Loucy (cell line): ENCODE results near the gene KCMF1.
A peak's percentile ranks its signal among the peaks of the same experiment; 100 is the strongest.

Source experiments
- H2AFZ ChIP-seq: fragments of 200-600 bp; sonication (generic); 2 replicates; pipeline ENCODE4 v1.6.0; 2016; ENCODE audit warnings: antibody characterized with exemption, mild to moderate bottlenecking, low read length, moderate library complexity
- H3F3A ChIP-seq: fragments of 200-600 bp; 2 replicates; pipeline ENCODE4 v1.6.0; 2016; ENCODE audit warnings: antibody characterized with exemption, low read depth, mild to moderate bottlenecking
- H3K27me3 ChIP-seq: fragments of 200-600 bp; sonication (generic); 2 replicates; pipeline ENCODE4 v1.6.1; 2014; ENCODE audit warnings: low read length, mild to moderate bottlenecking; ENCODE audit not compliant: insufficient read depth, poor library complexity, severe bottlenecking
- H3K36me3 ChIP-seq: fragments of 200-600 bp; sonication (generic); 2 replicates; pipeline ENCODE4 v1.6.1; 2016; ENCODE audit warnings: low read length; ENCODE audit not compliant: insufficient read depth
- H3K4me1 ChIP-seq: fragments of 200-600 bp; sonication (generic); 2 replicates; pipeline ENCODE4 v1.5.1; 2014; ENCODE audit warnings: low read length, mild to moderate bottlenecking; ENCODE audit not compliant: insufficient read depth, poor library complexity, severe bottlenecking
- H3K4me2 ChIP-seq: fragments of 200-600 bp; sonication (generic); 2 replicates; pipeline ENCODE4 v1.6.0; 2014; ENCODE audit warnings: antibody characterized with exemption, low read length, low read depth, mild to moderate bottlenecking; ENCODE audit not compliant: poor library complexity, severe bottlenecking
- H3K4me3 ChIP-seq: fragments of 200-600 bp; sonication (generic); 2 replicates; pipeline ENCODE4 v1.5.1; 2014; ENCODE audit warnings: low read length, mild to moderate bottlenecking, mixed read lengths; ENCODE audit not compliant: poor library complexity, severe bottlenecking
- H3K79me2 ChIP-seq: fragments of 200-600 bp; sonication (generic); 2 replicates; pipeline ENCODE4 v1.6.1; 2014; ENCODE audit warnings: low read length; ENCODE audit not compliant: insufficient read depth
- H3K9ac ChIP-seq: fragments of 200-600 bp; sonication (generic); 2 replicates; pipeline ENCODE4 v1.6.0; 2014; ENCODE audit warnings: mild to moderate bottlenecking, low read depth, low read length, moderate library complexity; ENCODE audit not compliant: poor library complexity, severe bottlenecking
- H3K9me2 ChIP-seq: fragments of 200-600 bp; sonication (generic); replicated peaks from 2 replicates; pipeline ENCODE4 v1.6.1; 2016; ENCODE audit warnings: low read depth, low read length, mixed read lengths
- H3K9me3 ChIP-seq: fragments of 200-600 bp; sonication (generic); 2 replicates; pipeline ENCODE4 v1.6.1; 2014; ENCODE audit warnings: mild to moderate bottlenecking, antibody characterized with exemption, low read length, low read depth; ENCODE audit not compliant: insufficient read depth
- H4K20me1 ChIP-seq: fragments of 200-600 bp; sonication (generic); 2 replicates; pipeline ENCODE4 v1.6.0; 2014; ENCODE audit warnings: antibody characterized with exemption, low read length, mild to moderate bottlenecking; ENCODE audit not compliant: insufficient read depth, poor library complexity, severe bottlenecking
- CTCF ChIP-seq: fragments of 200-600 bp; sonication (generic); conservative IDR thresholded peaks from 2 replicates; pipeline ENCODE4 v1.5.1; 2014; ENCODE audit warnings: mild to moderate bottlenecking, antibody characterized with exemption, low read length
- EZH2phosphoT487 ChIP-seq: fragments of 200-600 bp; IDR thresholded peaks from 2 replicates; pipeline ENCODE4 v1.6.1; 2018; ENCODE audit warnings: antibody characterized with exemption, mild to moderate bottlenecking, moderate library complexity, borderline replicate concordance

Gene KCMF1

GRCh38 chr2:84925336-84925723 is 45.6 kb upstream of the KCMF1 start:
- no peaks in the 10 kb centered on the region for H3K9me3 ChIP-seq
- H3K27me3 ChIP-seq, result no peaks in the 10 kb centered on the region
- peak overlapping the region; percentile 45; the same call in 1 of the 2 replicates for H2AFZ ChIP-seq
- no peaks in the 10 kb centered on the region for H3K9me2 ChIP-seq
- no peaks in the 10 kb centered on the region for H3F3A ChIP-seq
- TF ChIP-seq CTCF (no peak), EZH2phosphoT487 (no peak)
- no peaks in the 10 kb centered on the region for H3K79me2 ChIP-seq
- no peaks in the 10 kb centered on the region for H4K20me1 ChIP-seq
- H3K4me3 ChIP-seq, result no peak overlapping the region
- no peak overlapping the region for H3K9ac ChIP-seq
- H3K36me3 ChIP-seq, result no peaks in the 10 kb centered on the region
- peak overlapping the region; percentile 44 for H3K4me2 ChIP-seq
- H3K4me1 ChIP-seq, result peaks cover 15% of the 10 kb centered on the region

DNA sequence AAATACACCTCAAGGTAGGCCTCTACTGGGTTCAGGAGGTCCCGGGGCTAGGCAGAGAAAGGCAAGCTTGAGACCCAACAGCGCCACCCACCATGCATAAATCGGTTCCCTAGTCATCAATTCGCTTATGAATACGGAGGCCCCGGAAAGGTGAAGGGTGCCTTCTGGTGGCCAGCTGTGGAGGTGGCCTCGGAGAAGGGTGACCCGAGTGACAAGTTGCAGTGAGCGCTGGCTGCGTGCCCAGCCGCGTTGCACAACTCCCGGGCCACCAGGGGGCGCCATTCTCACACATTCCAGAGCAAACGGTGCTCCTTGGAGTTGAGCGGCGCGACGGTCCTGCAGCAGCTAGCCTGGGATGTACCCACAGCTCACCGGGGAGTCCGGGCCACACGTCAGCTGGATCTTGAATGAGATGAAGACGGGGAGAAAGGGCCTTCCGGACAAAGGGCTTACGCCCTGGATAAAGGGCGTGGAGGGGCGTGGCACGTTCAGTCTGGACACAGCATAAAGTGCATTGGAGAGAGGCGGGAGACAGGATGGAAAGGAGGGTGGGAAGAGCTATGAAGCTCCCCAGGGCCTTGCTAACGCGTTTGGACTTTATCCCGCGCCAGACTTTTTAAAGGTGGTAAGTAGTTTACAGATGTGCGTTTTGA is 45.1 kb upstream of the KCMF1 start:
- peak overlapping the region; percentile 77 for H3K4me3 ChIP-seq
- no peaks in the 10 kb centered on the region for H3K9me2 ChIP-seq
- H3K36me3 ChIP-seq, result no peaks in the 10 kb centered on the region
- H2AFZ ChIP-seq, result peak overlapping the region; percentile 99
- H3F3A ChIP-seq, result no peaks in the 10 kb centered on the region
- no peaks in the 10 kb centered on the region for H3K79me2 ChIP-seq
- H4K20me1 ChIP-seq, result no peaks in the 10 kb centered on the region
- peaks cover 15% of the 10 kb centered on the region for H3K4me1 ChIP-seq
- H3K9ac ChIP-seq, result no peak overlapping the region
- H3K27me3 ChIP-seq, result no peaks in the 10 kb centered on the region
- H3K4me2 ChIP-seq, result peak overlapping the region; percentile 87
- TF ChIP-seq CTCF, result peak; percentile 98
- TF ChIP-seq EZH2phosphoT487, result no peak
- no peaks in the 10 kb centered on the region for H3K9me3 ChIP-seq

DNA sequence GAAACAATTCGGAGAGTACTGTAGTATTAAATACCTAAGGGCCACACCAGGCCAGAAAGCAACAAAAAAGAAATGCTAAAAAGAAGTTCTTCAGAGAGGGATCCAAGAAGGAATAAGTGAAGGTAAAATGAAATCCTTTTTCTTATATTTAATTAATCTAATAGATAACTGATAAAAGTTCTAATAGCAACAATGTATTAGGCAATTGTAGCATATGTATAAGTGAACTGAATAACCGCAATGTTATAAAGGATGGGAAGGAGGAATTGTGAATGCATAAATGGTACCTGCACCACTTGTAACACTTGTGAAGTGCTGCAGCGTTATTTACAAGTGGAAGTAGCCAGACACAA is 43.7 kb upstream of the KCMF1 start:
- no peak for TF ChIP-seq EZH2phosphoT487
- TF ChIP-seq CTCF, result no peak
- peaks cover 15% of the 10 kb centered on the region for H3K4me1 ChIP-seq
- no peak overlapping the region for H3K9ac ChIP-seq
- H4K20me1 ChIP-seq, result no peaks in the 10 kb centered on the region
- H3K79me2 ChIP-seq, result no peaks in the 10 kb centered on the region
- peak overlapping the region; percentile 87 for H3K4me2 ChIP-seq
- no peaks in the 10 kb centered on the region for H3K36me3 ChIP-seq
- peak overlapping the region; percentile 99; the same call in 1 of the 2 replicates for H2AFZ ChIP-seq
- peak overlapping the region; percentile 77 for H3K4me3 ChIP-seq
- no peaks in the 10 kb centered on the region for H3F3A ChIP-seq
- no peaks in the 10 kb centered on the region for H3K27me3 ChIP-seq
- H3K9me2 ChIP-seq, result no peaks in the 10 kb centered on the region
- no peaks in the 10 kb centered on the region for H3K9me3 ChIP-seq
